GM18858 (cell line): ENCODE results near the gene USP17L22.
"Not testable (repeated sequence)": the region's sequence is repeated elsewhere in the genome, so short reads cannot be mapped to it uniquely, and the experiment has no call there.

Experiments
- ATAC-seq: cut with Tn5 transposase; IDR thresholded peaks from one replicate; pipeline ENCODE4 v1.9.1; 2021; ENCODE audit not compliant: unreplicated experiment

The USP17L22 gene, protein sequence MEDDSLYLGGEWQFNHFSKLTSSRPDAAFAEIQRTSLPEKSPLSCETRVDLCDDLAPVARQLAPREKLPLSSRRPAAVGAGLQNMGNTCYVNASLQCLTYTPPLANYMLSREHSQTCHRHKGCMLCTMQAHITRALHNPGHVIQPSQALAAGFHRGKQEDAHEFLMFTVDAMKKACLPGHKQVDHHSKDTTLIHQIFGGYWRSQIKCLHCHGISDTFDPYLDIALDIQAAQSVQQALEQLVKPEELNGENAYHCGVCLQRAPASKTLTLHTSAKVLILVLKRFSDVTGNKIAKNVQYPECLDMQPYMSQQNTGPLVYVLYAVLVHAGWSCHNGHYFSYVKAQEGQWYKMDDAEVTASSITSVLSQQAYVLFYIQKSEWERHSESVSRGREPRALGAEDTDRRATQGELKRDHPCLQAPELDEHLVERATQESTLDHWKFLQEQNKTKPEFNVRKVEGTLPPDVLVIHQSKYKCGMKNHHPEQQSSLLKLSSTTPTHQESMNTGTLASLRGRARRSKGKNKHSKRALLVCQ

DNA sequence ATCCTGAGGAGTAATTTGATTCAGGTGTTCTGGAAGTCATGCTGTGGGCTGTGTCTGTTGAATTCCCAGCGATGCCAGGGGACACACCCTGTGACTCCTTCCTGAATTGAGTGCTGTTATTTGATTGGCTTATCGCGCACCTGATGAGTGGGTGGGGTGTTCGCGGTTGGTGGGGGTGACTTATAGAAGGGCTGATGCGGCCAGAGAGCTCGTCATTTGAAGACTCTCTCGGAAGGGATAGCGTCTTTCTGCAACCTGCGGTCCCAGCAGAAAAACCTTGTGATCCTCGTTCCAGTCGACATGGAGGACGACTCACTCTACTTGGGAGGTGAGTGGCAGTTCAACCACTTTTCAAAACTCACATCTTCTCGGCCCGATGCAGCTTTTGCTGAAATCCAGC, at the start of gene USP17L22:
Gene USP17L22 (plus strand): TSS at position 301 of the 400 bp plus-strand sequence. CDS start 0 bp downstream, at position 301.
- not testable (repeated sequence) for ATAC-seq

DNA sequence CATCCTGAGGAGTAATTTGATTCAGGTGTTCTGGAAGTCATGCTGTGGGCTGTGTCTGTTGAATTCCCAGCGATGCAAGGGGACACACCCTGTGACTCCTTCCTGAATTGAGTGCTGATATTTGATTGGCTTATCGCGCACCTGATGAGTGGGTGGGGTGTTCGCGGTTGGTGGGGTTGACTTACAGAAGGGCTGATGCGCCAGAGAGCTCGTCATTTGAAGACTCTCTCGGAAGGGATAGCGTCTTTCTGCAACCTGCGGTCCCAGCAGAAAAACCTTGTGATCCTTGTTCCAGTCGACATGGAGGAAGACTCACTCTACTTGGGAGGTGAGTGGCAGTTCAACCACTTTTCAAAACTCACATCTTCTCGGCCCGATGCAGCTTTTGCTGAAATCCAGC, 47.6 kb upstream of the USP17L22 start, which contains the start of gene USP17L12:
Gene USP17L12 (plus strand): TSS at position 301 of the 400 bp plus-strand sequence. CDS start 0 bp downstream, at position 301.
- ATAC-seq: not testable (repeated sequence)

DNA sequence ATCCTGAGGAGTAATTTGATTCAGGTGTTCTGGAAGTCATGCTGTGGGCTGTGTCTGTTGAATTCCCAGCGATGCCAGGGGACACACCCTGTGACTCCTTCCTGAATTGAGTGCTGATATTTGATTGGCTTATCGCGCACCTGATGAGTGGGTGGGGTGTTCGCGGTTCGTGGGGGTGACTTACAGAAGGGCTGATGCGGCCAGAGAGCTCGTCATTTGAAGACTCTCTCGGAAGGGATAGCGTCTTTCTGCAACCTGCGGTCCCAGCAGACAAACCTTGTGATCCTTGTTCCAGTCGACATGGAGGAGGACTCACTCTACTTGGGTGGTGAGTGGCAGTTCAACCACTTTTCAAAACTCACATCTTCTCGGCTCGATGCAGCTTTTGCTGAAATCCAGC, 42.8 kb upstream of the USP17L22 start, which contains the start of gene USP17L13:
Gene USP17L13 (plus strand): TSS at position 301 of the 400 bp plus-strand sequence. CDS start 0 bp downstream, at position 301.
- not testable (repeated sequence) for ATAC-seq

DNA sequence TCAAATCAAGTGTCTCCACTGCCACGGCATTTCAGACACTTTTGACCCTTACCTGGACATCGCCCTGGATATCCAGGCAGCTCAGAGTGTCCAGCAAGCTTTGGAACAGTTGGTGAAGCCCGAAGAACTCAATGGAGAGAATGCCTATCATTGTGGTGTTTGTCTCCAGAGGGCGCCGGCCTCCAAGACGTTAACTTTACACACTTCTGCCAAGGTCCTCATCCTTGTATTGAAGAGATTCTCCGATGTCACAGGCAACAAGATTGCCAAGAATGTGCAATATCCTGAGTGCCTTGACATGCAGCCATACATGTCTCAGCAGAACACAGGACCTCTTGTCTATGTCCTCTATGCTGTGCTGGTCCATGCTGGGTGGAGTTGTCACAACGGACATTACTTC, 37.2 kb upstream of the USP17L22 start:
- not testable (repeated sequence) for ATAC-seq

DNA sequence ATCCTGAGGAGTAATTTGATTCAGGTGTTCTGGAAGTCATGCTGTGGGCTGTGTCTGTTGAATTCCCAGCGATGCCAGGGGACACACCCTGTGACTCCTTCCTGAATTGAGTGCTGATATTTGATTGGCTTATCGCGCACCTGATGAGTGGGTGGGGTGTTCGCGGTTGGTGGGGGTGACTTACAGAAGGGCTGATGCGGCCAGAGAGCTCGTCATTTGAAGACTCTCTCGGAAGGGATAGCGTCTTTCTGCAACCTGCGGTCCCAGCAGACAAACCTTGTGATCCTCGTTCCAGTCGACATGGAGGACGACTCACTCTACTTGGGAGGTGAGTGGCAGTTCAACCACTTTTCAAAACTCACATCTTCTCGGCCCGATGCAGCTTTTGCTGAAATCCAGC, 33.3 kb upstream of the USP17L22 start, which contains the start of gene USP17L15:
Gene USP17L15 (plus strand): TSS at position 301 of the 400 bp plus-strand sequence. CDS start 0 bp downstream, at position 301.
- not testable (repeated sequence) for ATAC-seq

DNA sequence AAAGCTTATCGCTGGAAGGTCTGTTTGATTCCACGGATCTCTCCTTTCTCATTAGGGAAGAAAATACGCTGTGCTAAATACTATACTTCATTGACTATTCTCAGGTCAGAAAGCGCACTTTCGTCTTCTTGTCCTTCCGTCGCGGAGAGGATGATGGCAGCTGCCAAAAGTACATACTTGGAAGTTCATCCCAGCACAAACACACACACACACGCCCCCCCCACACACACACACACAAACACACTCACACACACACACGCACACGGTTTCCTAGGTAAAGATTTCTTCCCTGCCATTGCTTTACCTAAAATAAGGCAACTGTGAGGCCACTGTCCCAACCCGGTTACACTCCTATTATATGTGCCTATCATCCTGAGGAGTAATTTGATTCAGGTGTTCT, 29.0 kb upstream of the USP17L22 start:
- not testable (repeated sequence) for ATAC-seq

DNA sequence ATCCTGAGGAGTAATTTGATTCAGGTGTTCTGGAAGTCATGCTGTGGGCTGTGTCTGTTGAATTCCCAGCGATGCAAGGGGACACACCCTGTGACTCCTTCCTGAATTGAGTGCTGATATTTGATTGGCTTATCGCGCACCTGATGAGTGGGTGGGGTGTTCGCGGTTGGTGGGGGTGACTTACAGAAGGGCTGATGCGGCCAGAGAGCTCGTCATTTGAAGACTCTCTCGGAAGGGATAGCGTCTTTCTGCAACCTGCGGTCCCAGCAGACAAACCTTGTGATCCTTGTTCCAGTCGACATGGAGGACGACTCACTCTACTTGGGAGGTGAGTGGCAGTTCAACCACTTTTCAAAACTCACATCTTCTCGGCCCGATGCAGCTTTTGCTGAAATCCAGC, 23.8 kb upstream of the USP17L22 start, which contains the start of gene USP17L17:
Gene USP17L17 (plus strand): TSS at position 301 of the 400 bp plus-strand sequence. CDS start 0 bp downstream, at position 301.
- ATAC-seq: not testable (repeated sequence)

DNA sequence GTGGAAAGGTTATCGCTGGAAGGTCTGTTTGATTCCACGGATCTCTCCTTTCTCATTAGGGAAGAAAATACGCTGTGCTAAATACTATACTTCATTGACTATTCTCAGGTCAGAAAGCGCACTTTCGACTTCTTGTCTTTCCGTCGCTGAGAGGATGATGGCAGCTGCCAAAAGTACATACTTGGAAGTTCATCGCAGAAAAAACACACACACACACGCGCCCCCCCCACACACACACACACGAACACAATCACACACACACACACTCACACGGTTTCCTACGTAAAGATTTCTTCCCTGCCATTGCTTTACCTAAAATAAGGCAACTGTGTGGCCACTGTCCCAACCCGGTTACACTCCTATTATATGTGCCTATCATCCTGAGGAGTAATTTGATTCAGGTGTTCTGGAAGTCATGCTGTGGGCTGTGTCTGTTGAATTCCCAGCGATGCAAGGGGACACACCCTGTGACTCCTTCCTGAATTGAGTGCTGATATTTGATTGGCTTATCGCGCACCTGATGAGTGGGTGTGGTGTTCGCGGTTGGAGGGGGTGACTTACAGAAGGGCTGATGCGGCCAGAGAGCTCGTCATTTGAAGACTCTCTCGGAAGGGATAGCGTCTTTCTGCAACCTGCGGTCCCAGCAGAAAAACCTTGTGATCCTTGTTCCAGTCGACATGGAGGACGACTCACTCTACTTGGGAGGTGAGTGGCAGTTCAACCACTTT, 19.3 kb upstream of the USP17L22 start, which contains the start of gene USP17L18:
Gene USP17L18 (plus strand): TSS at position 678 of the 728 bp plus-strand sequence. CDS start 0 bp downstream, at position 678.
- ATAC-seq: not testable (repeated sequence)

DNA sequence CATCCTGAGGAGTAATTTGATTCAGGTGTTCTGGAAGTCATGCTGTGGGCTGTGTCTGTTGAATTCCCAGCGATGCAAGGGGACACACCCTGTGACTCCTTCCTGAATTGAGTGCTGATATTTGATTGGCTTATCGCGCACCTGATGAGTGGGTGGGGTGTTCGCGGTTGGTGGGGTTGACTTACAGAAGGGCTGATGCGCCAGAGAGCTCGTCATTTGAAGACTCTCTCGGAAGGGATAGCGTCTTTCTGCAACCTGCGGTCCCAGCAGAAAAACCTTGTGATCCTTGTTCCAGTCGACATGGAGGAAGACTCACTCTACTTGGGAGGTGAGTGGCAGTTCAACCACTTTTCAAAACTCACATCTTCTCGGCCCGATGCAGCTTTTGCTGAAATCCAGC, 14.3 kb upstream of the USP17L22 start, which contains the start of gene USP17L19:
Gene USP17L19 (plus strand): TSS at position 301 of the 400 bp plus-strand sequence. CDS start 0 bp downstream, at position 301.
- not testable (repeated sequence) for ATAC-seq

DNA sequence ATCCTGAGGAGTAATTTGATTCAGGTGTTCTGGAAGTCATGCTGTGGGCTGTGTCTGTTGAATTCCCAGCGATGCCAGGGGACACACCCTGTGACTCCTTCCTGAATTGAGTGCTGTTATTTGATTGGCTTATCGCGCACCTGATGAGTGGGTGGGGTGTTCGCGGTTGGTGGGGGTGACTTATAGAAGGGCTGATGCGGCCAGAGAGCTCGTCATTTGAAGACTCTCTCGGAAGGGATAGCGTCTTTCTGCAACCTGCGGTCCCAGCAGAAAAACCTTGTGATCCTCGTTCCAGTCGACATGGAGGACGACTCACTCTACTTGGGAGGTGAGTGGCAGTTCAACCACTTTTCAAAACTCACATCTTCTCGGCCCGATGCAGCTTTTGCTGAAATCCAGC, 9.6 kb upstream of the USP17L22 start, which contains the start of gene USP17L20:
Gene USP17L20 (plus strand): TSS at position 301 of the 400 bp plus-strand sequence. CDS start 0 bp downstream, at position 301.
- ATAC-seq: not testable (repeated sequence)

DNA sequence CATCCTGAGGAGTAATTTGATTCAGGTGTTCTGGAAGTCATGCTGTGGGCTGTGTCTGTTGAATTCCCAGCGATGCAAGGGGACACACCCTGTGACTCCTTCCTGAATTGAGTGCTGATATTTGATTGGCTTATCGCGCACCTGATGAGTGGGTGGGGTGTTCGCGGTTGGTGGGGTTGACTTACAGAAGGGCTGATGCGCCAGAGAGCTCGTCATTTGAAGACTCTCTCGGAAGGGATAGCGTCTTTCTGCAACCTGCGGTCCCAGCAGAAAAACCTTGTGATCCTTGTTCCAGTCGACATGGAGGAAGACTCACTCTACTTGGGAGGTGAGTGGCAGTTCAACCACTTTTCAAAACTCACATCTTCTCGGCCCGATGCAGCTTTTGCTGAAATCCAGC, 4.8 kb upstream of the USP17L22 start, which contains the start of gene USP17L21:
Gene USP17L21 (plus strand): TSS at position 301 of the 400 bp plus-strand sequence. CDS start 0 bp downstream, at position 301.
- not testable (repeated sequence) for ATAC-seq

DNA sequence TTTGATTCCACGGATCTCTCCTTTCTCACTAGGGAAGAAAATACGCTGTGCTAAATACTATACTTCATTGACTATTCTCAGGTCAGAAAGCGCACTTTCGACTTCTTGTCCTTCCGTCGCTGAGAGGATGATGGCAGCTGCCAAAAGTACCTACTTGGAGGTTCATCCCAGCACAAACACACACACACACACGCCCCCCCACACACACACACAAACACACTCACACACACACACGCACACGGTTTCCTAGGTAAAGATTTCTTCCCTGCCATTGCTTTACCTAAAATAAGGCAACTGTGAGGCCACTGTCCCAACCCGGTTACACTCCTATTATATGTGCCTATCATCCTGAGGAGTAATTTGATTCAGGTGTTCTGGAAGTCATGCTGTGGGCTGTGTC, 4.3 kb downstream of the USP17L22 start:
- not testable (repeated sequence) for ATAC-seq
